HG03064 (cell line): ENCODE data around the gene SHISA7.

Experiments used
- ATAC-seq: cut with Tn5 transposase; IDR thresholded peaks from one replicate; pipeline ENCODE4 v1.9.1; 2021; ENCODE audit warnings: low read depth; ENCODE audit not compliant: unreplicated experiment

SHISA7 gene

GRCh38 chr19:55464039-55464661, 21.1 kb upstream of the SHISA7 start:
- no peak for ATAC-seq

GRCh38 chr19:55463583-55464031, 20.5 kb upstream of the SHISA7 start:
- no peak for ATAC-seq

- ATAC-seq: no peak
Measured at GRCh38 chr19:55462722-55463121, 19.6 kb upstream of the SHISA7 start.

GRCh38 chr19:55461974-55462626, 19.0 kb upstream of the SHISA7 start:
- ATAC-seq: no peak

- peak; percentile 93 for ATAC-seq
Measured at GRCh38 chr19:55461259-55461973, 18.3 kb upstream of the SHISA7 start, which contains the start of gene ISOC2. ISOC2 (minus strand) TSS chr19:55461642; CDS start chr19:55456486, 5,156 bp downstream.

- no peak for ATAC-seq
Measured at GRCh38 chr19:55460670-55461258, 17.7 kb upstream of the SHISA7 start.

GRCh38 chr19:55459950-55460657, 17.0 kb upstream of the SHISA7 start:
- no peak for ATAC-seq

- ATAC-seq: no peak
Measured at GRCh38 chr19:55459551-55459949, 16.4 kb upstream of the SHISA7 start.

- ATAC-seq: no peak
Measured at GRCh38 chr19:55457683-55458457, 14.8 kb upstream of the SHISA7 start.

- no peak for ATAC-seq
Measured at GRCh38 chr19:55456347-55456746, 13.2 kb upstream of the SHISA7 start.

- no peak for ATAC-seq
Measured at GRCh38 chr19:55455576-55456235, 12.6 kb upstream of the SHISA7 start.

- no peak for ATAC-seq
Measured at GRCh38 chr19:55454787-55455243, 11.7 kb upstream of the SHISA7 start.

- no peak for ATAC-seq
Measured at GRCh38 chr19:55453511-55454260, 10.6 kb upstream of the SHISA7 start.

- ATAC-seq: no peak
Measured at GRCh38 chr19:55452749-55453346, 9.7 kb upstream of the SHISA7 start.

GRCh38 chr19:55451965-55452748, 9.1 kb upstream of the SHISA7 start:
- ATAC-seq: no peak

GRCh38 chr19:55451163-55451964, 8.3 kb upstream of the SHISA7 start:
- no peak for ATAC-seq

GRCh38 chr19:55449469-55449868, 6.4 kb upstream of the SHISA7 start:
- no peak for ATAC-seq
